HepG2 (cell line): Measurements from ENCODE around the gene TMEM178A. TPM values are rescaled to one million over a fixed set of nuclear protein-coding genes. Genes with fewer than 3 reads are reported as not detected.

ENCODE experiments used
- ATAC-seq: fragments of 200-7000 bp; cut with Tn5 transposase; 3 replicates; pipeline ENCODE4 v1.9.1; 2020; ENCODE audit warnings: mild to moderate bottlenecking, moderate library complexity
- BruUV-seq: library from RNA; stranded (reverse); fragments of 400-500 nt; replicated peaks from 2 replicates; lab custom pipeline; 2021; lab: Mats Ljungman, UMichigan
- CTCF ChIA-PET: fragments of 300-600 bp; formaldehyde crosslinking; extraction: SDS; loops from one replicate; lab custom pipeline; 2021; ENCODE audit warnings: low total read pairs, inconsistent platforms, low intra/inter-chr PET ratio; lab: Yijun Ruan, JAX
- POLR2A ChIA-PET: fragments of 350-600 bp; sonication (Branson Sonifier 250); formaldehyde crosslinking; loops from one replicate; lab custom pipeline; 2020; ENCODE audit warnings: antibody characterized with exemption, inconsistent platforms; lab: Yijun Ruan, JAX
- DNase-seq: peaks from one replicate; pipeline ENCODE4 v3.0.0-alpha.2; 2015; ENCODE audit warnings: low spot score
- FAIRE-seq: peaks from 3 replicates; lab custom pipeline; 2011; peaks lifted over from hg19 to GRCh38; lab: Jason Lieb, UNC
- H2AFZ ChIP-seq: one replicate; pipeline ENCODE4 v1.6.1; 2011; ENCODE audit warnings: low read length, inconsistent platforms
- H3K27ac ChIP-seq: fragments of 300-600 bp; 3 replicates; pipeline ENCODE4 v1.8.0; 2011; ENCODE audit warnings: mixed run types, mild to moderate bottlenecking, mixed read lengths, low read length, inconsistent platforms; ENCODE audit not compliant: insufficient read depth; ENCODE audit errors: extremely low read length
- H3K27me3 ChIP-seq, 2 experiments: fragments of 200-600 bp in 1 of 2; 2 replicates in 1 of 2; 3 replicates in 1 of 2; pipeline versions ENCODE4 v1.6.0 to v1.8.0; 2011; ENCODE audit warnings: low read length in 2 of 2, mild to moderate bottlenecking in 2 of 2, moderate library complexity in 2 of 2, inconsistent platforms in 1 of 2; ENCODE audit not compliant: insufficient read depth in 2 of 2, control insufficient read depth in 1 of 2
- H3K36me3 ChIP-seq, 2 experiments: fragments of 200-600 bp in 1 of 2; replicated peaks in 1 of 2; 2 replicates in 1 of 2; 3 replicates in 1 of 2; pipeline versions ENCODE4 v1.5.1 to v1.8.0; 2011; ENCODE audit warnings: low read length in 2 of 2, inconsistent platforms in 1 of 2; ENCODE audit not compliant: insufficient read depth in 2 of 2, control insufficient read depth in 1 of 2
- H3K4me1 ChIP-seq: 2 replicates; pipeline ENCODE4 v1.5.1; 2012; ENCODE audit warnings: low read length, inconsistent platforms; ENCODE audit not compliant: insufficient read depth
- H3K4me2 ChIP-seq: 2 replicates; pipeline ENCODE4 v1.6.0; 2011; ENCODE audit warnings: low read depth, low read length, inconsistent platforms
- H3K4me3 ChIP-seq, 3 experiments: fragments of 200-600 bp in 1 of 3; sonication (generic), shearing (Covaris generic) in 1 of 3; replicated peaks in 1 of 3; 2 replicates each; pipeline ENCODE4 v1.5.1; 2011 to 2016; ENCODE audit warnings: low read length in 3 of 3, inconsistent platforms in 2 of 3, low read depth in 2 of 3, mild to moderate bottlenecking in 2 of 3, control low read depth in 1 of 3, mixed read lengths in 1 of 3; ENCODE audit not compliant: insufficient read depth in 1 of 3
- H3K79me2 ChIP-seq: one replicate; pipeline ENCODE4 v1.6.1; 2011; ENCODE audit warnings: low read length, inconsistent platforms; ENCODE audit not compliant: insufficient read depth
- H3K9ac ChIP-seq: 2 replicates; pipeline ENCODE4 v1.6.0; 2011; ENCODE audit warnings: mild to moderate bottlenecking, low read depth, low read length, inconsistent platforms; ENCODE audit not compliant: insufficient read depth
- H3K9me3 ChIP-seq: 2 replicates; pipeline ENCODE4 v1.5.1; 2012; ENCODE audit warnings: mild to moderate bottlenecking, low read length
- H4K20me1 ChIP-seq: 2 replicates; pipeline ENCODE4 v1.6.0; 2011; ENCODE audit warnings: inconsistent platforms, mild to moderate bottlenecking, low read length, moderate library complexity; ENCODE audit not compliant: insufficient read depth
- ATM ChIP-seq: fragments of 450-650 bp; IDR thresholded peaks from 2 replicates; pipeline ENCODE4 v1.7.1; 2017; ENCODE audit warnings: mild to moderate bottlenecking, borderline replicate concordance
- REL ChIP-seq: sonication (generic); formaldehyde crosslinking; conservative IDR thresholded peaks from 2 replicates; pipeline ENCODE4 v1.8.0; 2022; ENCODE audit warnings: mild to moderate bottlenecking, missing genetic modification reagents, moderate library complexity
- SNAPC2 ChIP-seq: sonication (generic); formaldehyde crosslinking; IDR thresholded peaks from 2 replicates; pipeline ENCODE4 v1.8.1; 2022; ENCODE audit warnings: mild to moderate bottlenecking, missing genetic modification reagents
- SUZ12 ChIP-seq: fragments of 150-350 bp; IDR thresholded peaks from 2 replicates; pipeline ENCODE4 v1.6.1; 2014; ENCODE audit warnings: low read depth, low read length
- XBP1 ChIP-seq: sonication (generic); formaldehyde crosslinking; IDR thresholded peaks from 2 replicates; pipeline ENCODE4 v1.5.0; 2020; ENCODE audit warnings: missing genetic modification reagents
- ZNF253 ChIP-seq: sonication (generic); formaldehyde crosslinking; IDR thresholded peaks from 2 replicates; pipeline ENCODE4 v1.8.0; 2022; ENCODE audit warnings: mild to moderate bottlenecking, missing genetic modification reagents, borderline replicate concordance
- ZNF343 ChIP-seq: sonication (generic); formaldehyde crosslinking; IDR thresholded peaks from 2 replicates; pipeline ENCODE4 v1.4.0; 2020; ENCODE audit warnings: mild to moderate bottlenecking, missing genetic modification reagents
- ZNF878 ChIP-seq: sonication (generic); formaldehyde crosslinking; IDR thresholded peaks from 2 replicates; pipeline ENCODE4 v1.8.1; 2023; ENCODE audit warnings: mild to moderate bottlenecking, missing genetic modification reagents, moderate library complexity
- WGBS: methylation state at CpG from one replicate; pipeline ENCODE4 v1.1.6; 2017; ENCODE audit warnings: low lambda C conversion rate; 5-methylcytosine and 5-hydroxymethylcytosine counted together
- in situ Hi-C: cut with HindIII; loops from 2 replicates; pipeline ENCODE4 v1.10.0; 2017; ENCODE audit warnings: low pct_unique_long_range_greater_than_20kb; ENCODE audit not compliant: extremely low pct_ligation_motif_present
- intact Hi-C: fragments of 100-400 bp; cut with micrococcal nuclease; formaldehyde crosslinking; loops from one replicate; pipeline ENCODE4 v1.10.0; 2022; ENCODE audit not compliant: unreplicated experiment
- polyA plus RNA-seq, 8 experiments: library from polyadenylated mRNA; depleted of rRNA in 3 of 8; stranded (reverse) in 7 of 8; unstranded in 1 of 8; fragments of >200 nt; fragmentation: Illumina TruSeq in 4 of 8; extraction: Trizol in 4 of 8; gene quantifications; 2 replicates each; pipeline versions ENCODE4 v1.2.1 to v1.2.3, GENCODE V29; 2011 to 2016; ENCODE audit warnings: low read depth in 4 of 8, missing spikeins in 1 of 8, mixed read lengths in 1 of 8; ENCODE audit not compliant: insufficient read depth in 1 of 8
- total RNA-seq, 5 experiments: library from RNA; depleted of rRNA; stranded (reverse); fragments of >200 nt; fragmentation: Illumina TruSeq; extraction: Trizol; gene quantifications; 2 replicates each; pipeline ENCODE4 v1.2.3, GENCODE V29; 2016; ENCODE audit warnings: low read depth in 1 of 5
- TF ChIP-seq, protein P1 (sequence below): sonication (generic); formaldehyde crosslinking; IDR thresholded peaks from 2 replicates; pipeline ENCODE4 v1.4.0; 2020; ENCODE audit warnings: mild to moderate bottlenecking, missing genetic modification reagents
- TF ChIP-seq, protein P2 (sequence below): IDR thresholded peaks from 2 replicates; pipeline ENCODE4 v1.6.1; 2016; ENCODE audit warnings: low read depth

The TMEM178A gene
- total and polyA plus RNA-seq, 2 of the 13 experiments (the other 11 are each of a cell fraction or from before 2014, with no cell fraction given), result 0.38 to 3.3 TPM

DNA sequence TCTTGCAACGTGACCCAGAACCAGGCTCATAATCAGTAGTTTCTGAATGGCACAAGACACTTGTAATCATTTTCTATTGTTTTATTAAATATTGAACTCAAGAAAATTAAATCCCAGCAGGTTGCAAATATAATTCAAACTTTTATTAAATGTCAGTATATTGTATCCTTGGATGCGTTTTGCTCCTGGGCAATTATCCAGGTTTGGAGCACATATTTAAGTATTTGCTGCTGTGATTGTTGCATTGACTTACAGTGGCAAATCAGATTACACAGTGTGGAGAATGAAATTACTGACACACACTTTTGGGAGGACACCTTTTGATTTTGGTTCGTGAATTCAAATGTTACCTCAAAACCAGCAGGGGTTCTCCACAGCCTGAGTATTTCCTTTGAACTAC is 27.1 kb upstream of the TMEM178A start:
- Histone ChIP-seq H3K27me3 (0 out of 5 replicates have a peak, but pooled peaks cover 0 to 6% of the 10 kb centered on the region in 2 experiments), H4K20me1 (no peaks in the 10 kb centered on the region), H3K4me3 (no peak overlapping the region), H3K27ac (no peak overlapping the region), H3K9me3 (no peaks in the 10 kb centered on the region), H3K4me2 (no peak overlapping the region), H2AFZ (no peak overlapping the region), H3K9ac (no peak overlapping the region), H3K4me1 (peaks cover 13% of the 10 kb centered on the region), H3K79me2 (no peaks in the 10 kb centered on the region), H3K36me3 (no peaks in the 10 kb centered on the region)
- CTCF ChIA-PET, result no interaction called here
- ATAC-seq (no peak), FAIRE-seq (no peak), DNase-seq (no peak)
- POLR2A ChIA-PET, result no interaction called here
- in situ Hi-C loops (no loop called here), intact Hi-C loops (no loop called here)
- no TSS peak for BruUV-seq
- TF ChIP-seq, protein P1, sequence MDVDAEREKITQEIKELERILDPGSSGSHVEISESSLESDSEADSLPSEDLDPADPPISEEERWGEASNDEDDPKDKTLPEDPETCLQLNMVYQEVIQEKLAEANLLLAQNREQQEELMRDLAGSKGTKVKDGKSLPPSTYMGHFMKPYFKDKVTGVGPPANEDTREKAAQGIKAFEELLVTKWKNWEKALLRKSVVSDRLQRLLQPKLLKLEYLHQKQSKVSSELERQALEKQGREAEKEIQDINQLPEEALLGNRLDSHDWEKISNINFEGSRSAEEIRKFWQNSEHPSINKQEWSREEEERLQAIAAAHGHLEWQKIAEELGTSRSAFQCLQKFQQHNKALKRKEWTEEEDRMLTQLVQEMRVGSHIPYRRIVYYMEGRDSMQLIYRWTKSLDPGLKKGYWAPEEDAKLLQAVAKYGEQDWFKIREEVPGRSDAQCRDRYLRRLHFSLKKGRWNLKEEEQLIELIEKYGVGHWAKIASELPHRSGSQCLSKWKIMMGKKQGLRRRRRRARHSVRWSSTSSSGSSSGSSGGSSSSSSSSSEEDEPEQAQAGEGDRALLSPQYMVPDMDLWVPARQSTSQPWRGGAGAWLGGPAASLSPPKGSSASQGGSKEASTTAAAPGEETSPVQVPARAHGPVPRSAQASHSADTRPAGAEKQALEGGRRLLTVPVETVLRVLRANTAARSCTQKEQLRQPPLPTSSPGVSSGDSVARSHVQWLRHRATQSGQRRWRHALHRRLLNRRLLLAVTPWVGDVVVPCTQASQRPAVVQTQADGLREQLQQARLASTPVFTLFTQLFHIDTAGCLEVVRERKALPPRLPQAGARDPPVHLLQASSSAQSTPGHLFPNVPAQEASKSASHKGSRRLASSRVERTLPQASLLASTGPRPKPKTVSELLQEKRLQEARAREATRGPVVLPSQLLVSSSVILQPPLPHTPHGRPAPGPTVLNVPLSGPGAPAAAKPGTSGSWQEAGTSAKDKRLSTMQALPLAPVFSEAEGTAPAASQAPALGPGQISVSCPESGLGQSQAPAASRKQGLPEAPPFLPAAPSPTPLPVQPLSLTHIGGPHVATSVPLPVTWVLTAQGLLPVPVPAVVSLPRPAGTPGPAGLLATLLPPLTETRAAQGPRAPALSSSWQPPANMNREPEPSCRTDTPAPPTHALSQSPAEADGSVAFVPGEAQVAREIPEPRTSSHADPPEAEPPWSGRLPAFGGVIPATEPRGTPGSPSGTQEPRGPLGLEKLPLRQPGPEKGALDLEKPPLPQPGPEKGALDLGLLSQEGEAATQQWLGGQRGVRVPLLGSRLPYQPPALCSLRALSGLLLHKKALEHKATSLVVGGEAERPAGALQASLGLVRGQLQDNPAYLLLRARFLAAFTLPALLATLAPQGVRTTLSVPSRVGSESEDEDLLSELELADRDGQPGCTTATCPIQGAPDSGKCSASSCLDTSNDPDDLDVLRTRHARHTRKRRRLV (CRISPR knock-in tag), result no peak
- no peak for TF ChIP-seq ZNF878 (CRISPR knock-in tag)
- TF ChIP-seq SUZ12, result no peak
- TF ChIP-seq ZNF343 (CRISPR knock-in tag), result no peak
- TF ChIP-seq ATM, result no peak
- no peak for TF ChIP-seq ZNF253 (CRISPR knock-in tag)
- TF ChIP-seq, protein P2, sequence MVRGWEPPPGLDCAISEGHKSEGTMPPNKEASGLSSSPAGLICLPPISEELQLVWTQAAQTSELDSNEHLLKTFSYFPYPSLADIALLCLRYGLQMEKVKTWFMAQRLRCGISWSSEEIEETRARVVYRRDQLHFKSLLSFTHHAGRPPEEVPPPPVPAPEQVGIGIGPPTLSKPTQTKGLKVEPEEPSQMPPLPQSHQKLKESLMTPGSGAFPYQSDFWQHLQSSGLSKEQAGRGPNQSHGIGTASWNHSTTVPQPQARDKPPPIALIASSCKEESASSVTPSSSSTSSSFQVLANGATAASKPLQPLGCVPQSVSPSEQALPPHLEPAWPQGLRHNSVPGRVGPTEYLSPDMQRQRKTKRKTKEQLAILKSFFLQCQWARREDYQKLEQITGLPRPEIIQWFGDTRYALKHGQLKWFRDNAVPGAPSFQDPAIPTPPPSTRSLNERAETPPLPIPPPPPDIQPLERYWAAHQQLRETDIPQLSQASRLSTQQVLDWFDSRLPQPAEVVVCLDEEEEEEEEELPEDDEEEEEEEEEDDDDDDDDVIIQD (CRISPR knock-in tag), result no peak
- TF ChIP-seq SNAPC2 (CRISPR knock-in tag), result no peak
- TF ChIP-seq REL (CRISPR knock-in tag), result no peak
- TF ChIP-seq XBP1 (CRISPR knock-in tag), result no peak
- 27% methylated on average over 3 of the region's 3 CpGs for WGBS
